NCI-H774 (cell line): ENCODE data around the gene B4GALNT3.

Experiments
- DNase-seq: peaks from one replicate; lab custom pipeline; 2025; lab: John Stamatoyannopoulos, UW

The B4GALNT3 gene

DNA sequence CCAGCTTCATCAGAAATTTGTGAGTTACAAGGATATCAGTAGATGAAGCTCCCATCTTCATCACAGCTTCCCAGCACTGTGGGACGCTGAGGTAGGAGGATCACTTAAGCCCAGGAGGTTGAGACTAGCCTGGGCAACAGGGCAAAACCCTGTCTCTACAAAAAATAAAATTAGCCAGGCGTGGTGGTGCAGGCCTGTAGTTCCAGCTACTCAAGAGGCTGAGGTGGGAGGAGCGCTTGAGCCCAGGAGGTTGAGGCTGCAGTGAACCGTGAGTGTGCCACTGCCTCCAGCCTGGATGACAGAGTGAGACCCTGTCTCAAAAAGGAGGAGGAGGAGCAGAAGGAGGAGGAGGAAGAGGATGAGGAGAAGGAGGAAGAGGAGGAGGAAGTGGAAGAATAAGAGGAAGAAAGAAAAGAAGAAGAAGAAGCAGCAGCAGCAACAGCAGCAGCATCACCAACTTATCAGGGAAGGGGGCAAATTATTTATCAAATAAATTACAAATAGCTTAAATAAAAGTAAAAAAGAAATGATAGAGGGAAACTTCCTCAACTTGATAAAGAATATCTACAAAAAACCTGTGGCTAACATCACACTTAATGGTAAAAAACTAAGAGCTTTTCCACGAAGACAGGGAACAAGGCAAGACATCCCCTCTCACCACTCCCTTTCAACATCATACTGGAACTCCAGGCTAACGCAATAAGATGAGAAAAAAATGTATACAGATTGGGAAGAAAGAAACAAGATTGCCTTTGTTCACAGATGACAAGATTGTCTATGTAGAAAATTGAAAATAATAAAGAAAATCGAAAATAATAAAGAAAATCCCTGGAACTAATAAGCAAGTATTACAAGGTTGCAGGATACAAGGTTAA lies 133.9 kb downstream of the B4GALNT3 start:
- DNase-seq: no peak

DNA sequence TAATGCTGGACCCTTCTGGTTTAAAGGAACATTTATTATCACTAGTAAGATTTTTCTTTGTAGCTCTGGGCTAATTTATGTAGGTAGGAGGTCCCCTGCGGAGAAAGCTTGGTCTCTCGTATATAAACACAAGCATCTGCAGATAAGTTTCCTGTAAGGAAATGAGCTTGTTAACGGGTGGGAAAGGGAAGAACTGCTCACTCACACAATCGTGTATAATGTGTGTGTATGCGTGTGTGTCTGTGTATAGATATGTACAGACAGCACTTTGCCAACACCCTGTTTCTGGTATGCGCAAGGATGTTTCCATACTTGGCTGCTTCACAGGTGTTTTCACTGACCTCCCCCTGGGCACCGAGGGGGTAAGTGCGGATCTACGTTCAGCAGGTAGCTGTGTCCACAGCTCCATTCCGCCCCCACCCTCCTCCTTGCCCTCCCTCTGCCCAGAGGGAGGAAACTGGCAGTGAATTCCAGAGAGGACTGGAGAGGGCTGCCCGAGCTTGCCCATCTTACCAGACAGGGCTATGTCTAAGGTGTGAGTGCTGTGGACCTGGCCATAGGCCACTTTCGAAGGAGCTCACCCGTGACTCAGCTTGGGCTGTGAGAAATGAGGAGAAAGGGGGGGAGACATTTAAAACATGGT lies 138.3 kb downstream of the B4GALNT3 start:
- DNase-seq: no peak

DNA sequence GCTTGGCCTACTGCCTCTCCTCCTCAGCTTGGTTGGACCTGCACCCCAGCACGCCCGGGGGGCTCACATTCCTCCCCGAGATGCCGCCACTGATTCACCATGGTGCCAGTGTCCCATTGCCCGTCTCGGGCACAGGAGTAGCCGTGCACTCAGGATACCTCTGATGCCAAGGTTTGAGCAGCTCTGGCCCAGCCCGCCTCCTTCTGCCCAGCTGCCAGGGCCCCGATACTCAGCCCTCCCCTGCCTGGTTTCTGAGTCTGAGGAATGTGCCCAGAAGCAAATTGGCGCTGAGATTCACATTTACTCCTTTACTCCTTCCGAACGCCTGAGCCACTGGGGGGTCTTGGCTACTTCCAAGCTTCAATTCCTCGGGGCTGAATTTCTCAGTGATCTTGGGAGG lies 140.0 kb downstream of the B4GALNT3 start:
- DNase-seq: no peak

DNA sequence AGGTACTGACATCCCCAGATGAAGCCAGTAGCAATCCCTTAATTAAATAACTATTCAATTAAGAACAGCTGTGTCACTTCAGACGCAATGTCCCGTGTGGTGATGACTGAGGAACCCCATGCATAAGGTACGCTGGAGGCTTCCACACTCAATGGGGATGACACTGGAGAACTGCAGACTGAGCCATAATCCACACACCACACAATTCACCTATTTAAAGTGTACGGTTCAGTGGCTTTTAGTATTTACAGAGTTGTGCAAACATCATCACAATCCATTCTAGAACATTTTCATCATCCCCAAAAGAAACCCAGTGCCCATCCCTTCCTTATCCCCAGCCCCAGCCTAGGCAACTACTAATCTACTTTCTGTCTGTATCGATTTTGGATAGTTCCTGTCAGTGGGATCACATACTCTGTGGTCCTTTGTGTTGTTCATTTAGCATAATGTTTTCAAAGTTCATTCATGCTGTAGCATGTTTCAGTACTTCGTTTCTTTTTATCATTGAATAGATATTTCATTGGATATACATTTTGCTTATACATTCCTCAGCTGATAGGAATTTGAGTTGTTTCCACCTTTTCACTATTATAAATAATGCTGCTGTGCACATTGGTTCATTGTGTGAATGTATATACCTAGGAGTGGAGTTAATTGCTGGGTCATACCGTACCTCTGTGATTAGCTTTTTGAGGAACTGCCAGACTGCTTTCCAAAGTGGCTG lies 142.4 kb downstream of the B4GALNT3 start:
- DNase-seq: no peak

DNA sequence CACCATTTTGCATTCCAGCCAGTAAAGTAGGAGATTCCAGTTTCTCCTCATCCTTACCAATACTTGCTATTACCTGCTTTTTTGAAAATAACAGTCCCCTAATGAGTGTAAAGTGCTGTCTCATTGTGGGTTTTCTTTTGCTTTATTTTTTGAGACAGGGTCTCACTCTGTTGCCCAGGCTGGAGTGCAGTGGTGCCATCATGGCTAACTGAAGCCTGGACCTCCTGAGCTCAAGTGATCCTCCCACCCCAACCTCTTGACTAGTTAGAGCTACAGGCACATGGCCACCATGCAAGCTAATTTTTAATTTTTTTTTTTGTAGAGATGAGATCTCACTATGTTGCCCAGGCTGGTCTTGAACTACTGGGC lies 142.9 kb downstream of the B4GALNT3 start:
- DNase-seq: no peak

DNA sequence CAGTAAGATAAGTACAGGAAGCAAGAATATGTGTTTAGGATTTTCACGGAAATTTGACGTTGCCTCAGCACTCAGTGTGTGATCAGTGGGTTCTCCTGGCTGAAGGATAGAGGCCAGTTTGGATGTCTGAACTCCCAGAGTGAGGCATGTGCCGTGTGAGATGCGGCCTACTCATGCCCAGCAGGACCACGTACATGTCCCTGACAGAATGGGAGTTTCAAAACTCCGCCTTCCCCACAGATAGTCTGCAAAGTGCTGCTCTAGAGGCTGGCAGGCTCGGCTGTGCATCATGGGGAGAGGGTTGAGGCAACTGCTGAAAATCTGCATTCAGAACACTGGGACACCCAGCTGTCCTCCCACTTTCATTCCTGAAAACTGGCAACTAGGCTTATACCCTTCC lies 145.2 kb downstream of the B4GALNT3 start:
- no peak for DNase-seq

DNA sequence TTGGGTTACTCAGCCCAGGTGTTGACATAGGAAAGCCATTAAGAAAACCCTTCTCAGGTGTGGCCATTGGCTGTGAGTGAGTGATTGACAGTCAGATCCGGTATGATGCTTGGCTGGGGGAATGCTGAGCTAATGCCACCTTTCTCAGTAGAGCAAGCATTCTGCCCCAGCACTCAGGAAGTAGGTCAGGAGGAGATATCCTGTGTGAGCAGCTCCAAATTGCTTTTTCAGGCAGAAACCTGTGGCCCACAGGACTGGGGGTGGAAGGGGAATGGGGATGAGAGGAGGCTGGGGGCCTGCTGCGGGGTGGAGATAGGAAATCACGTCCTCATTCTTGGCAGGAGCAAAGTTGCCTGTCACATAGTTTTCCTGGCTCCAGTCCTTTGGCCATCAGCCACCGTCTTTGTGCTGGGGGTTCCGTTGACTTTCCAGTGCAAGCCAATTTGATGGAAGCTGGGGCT lies 147.8 kb downstream of the B4GALNT3 start:
- DNase-seq: no peak

DNA sequence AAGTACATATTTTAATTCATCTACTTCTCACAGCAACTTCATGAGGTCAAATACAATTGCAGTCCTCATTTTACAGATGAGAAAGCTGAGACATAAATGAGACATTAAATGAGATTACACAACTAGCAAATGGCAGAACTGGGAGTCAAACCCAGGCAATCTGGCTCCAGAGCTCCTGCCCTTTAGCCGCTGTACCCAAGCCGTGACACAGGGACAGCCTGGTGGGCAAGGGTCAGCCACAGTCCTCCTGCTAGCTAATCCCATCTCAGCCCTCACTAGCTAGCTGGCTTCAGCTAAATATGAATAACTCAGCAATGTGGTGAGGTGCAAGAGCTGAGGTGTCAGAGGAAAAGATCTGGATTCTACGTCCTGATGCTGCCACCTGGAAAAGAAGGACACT lies 148.7 kb downstream of the B4GALNT3 start:
- no peak for DNase-seq

DNA sequence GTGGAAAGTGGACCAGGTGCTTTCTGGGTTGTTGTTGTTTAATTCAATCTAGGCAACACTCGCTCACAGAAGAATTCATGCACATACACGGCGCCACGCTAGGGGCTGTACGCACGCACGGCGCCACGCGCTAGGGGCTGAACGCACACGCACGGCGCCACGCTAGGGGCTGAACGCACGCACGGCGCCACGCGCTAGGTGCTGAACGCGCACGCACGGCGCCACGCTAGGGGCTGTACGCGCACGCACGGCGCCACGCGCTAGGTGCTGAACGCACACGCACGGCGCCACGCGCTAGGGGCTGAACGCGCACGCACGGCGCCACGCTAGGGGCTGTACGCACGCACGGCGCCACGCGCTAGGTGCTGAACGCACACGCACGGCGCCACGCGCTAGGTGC lies 149.2 kb downstream of the B4GALNT3 start:
- no peak for DNase-seq

DNA sequence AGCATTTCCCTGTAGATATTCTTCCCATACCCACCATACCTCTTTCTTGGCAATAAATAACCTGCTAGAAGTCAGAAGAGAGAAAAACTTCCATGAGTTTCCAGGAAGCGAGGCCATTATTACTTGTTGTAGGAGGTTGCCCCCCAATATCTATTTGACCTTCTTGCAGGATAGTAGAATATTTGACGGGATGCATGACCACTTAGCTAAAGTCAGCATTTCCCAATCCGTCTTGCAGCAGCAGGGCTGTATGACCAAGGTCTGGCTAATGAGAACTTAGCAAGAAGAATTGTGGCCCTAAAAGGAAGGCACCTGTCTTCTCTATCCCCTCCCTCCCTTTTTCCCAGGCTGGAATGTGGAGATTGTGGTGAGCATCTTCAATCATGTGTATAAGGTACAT lies 152.0 kb downstream of the B4GALNT3 start:
- no peak for DNase-seq

DNA sequence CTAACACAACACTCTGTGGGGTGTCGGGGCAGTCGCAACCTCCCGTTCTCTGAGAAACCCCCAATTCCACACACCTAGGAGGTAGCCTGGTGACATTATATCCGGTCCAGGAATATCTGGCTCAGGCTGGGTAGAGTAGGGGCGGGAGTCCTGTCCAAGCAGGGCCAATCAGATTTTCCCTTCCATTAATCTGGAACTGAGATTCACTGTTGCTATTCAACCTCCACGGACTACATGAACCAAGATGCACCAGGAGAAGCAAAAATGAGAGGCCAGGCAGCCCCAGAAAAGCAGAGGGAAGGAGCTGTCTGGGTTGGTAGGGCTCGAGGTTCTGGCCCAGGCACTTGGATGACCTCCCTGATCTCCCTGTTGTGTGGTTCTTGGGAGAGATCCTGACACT lies 152.6 kb downstream of the B4GALNT3 start:
- no peak for DNase-seq

DNA sequence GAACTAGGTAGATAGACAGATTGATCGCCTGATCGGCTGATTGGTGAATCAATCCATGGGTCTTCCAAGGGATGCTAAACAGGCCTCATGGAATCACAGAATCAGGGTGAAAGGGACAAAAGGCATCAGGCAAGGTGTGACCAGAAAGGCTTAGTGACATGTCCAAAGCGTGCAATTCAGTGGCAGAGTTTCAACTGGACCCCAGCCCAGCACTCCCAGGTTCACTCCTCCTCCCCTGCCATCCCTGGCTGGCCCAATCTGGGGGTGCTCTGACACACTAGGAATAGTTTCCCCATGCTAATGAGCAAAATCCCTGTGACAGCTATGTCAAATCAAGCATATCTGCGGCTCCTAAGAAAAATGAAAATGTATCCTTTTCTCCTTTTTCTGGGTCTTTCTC lies 153.1 kb downstream of the B4GALNT3 start:
- DNase-seq: no peak
